ENCODE data around the gene ORAI1.

DNA sequence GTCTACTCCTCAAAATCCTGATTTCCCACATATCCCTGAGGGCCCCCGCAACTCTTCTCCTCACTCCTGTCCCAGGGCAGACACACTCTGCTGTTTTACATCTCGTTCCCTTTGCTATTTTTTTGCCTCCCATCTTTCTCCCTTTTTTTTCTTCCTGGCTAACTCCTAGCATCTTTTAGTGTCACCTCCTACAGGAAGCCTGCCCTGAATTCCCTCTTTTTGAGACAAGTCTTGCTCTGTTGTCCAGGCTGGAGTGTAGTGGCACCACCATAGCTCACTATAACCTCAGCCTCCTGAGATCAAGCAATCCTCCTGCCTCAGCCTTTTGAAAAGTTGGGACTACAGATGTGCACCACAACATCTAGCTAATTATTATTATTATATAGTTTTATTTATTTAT is 29.8 kb downstream of the ORAI1 start:
- TF ChIP-seq EZH2 (IDR thresholded peaks at IDR 0.05; ENCODE audit: low read length) = no peak
- no peak for TF ChIP-seq CTCF (optimal IDR thresholded peaks at IDR 0.05 in 1 of 3, IDR thresholded peaks at IDR 0.05 in 1 of 3, conservative IDR thresholded peaks at IDR 0.05 in 1 of 3; ENCODE audit: extremely low read depth in 1 of 3, insufficient read depth in 2 of 3, low read length in 3 of 3)
